H1 (cell line): ENCODE data around the gene SNX17. TPM values are rescaled to one million over a fixed set of nuclear protein-coding genes. Genes with fewer than 3 reads are reported as not detected.

Source experiments
- CTCF ChIA-PET: fragments of 300-600 bp; sonication (Branson Sonifier 250); formaldehyde crosslinking; loops from one replicate; lab custom pipeline; 2021; ENCODE audit not compliant: partially characterized antibody; lab: Charles Lee
- POLR2A ChIA-PET: fragments of 300-600 bp; sonication (Branson Sonifier 250); formaldehyde crosslinking; loops from one replicate; lab custom pipeline; 2021; ENCODE audit warnings: inconsistent platforms; ENCODE audit not compliant: partially characterized antibody; lab: Charles Lee
- DNase-seq, 2 experiments: peaks; one replicate each; pipeline versions ENCODE4 v3.0.0 to v3.0.0-alpha.2; 2010 to 2022; ENCODE audit warnings: low spot score in 2 of 2, low read depth in 1 of 2, mixed read lengths in 1 of 2
- FAIRE-seq: peaks from 2 replicates; lab custom pipeline; 2011; peaks lifted over from hg19 to GRCh38; lab: Jason Lieb, UNC
- H2AFZ ChIP-seq: 2 replicates; pipeline ENCODE4 v1.8.1; 2012; ENCODE audit warnings: low read length, inconsistent platforms
- H2AK5ac ChIP-seq: 2 replicates; pipeline ENCODE4 v1.6.1; 2013; ENCODE audit warnings: low read depth, low read length
- H2BK120ac ChIP-seq: replicated peaks from 2 replicates; pipeline ENCODE3; 2013; ENCODE audit warnings: low read depth, low read length, inconsistent platforms
- H2BK12ac ChIP-seq: 2 replicates; pipeline ENCODE4 v1.6.1; 2013; ENCODE audit warnings: low read depth, low read length
- H2BK15ac ChIP-seq: 2 replicates; pipeline ENCODE4 v1.6.1; 2013; ENCODE audit warnings: low read length
- H2BK20ac ChIP-seq: 2 replicates; pipeline ENCODE4 v1.6.1; 2013; ENCODE audit warnings: low read length
- H2BK5ac ChIP-seq: 2 replicates; pipeline ENCODE4 v1.6.1; 2013; ENCODE audit warnings: low read depth, low read length
- H3K14ac ChIP-seq: 2 replicates; pipeline ENCODE4 v1.6.1; 2013; ENCODE audit warnings: inconsistent platforms; ENCODE audit not compliant: insufficient read length
- H3K18ac ChIP-seq: 2 replicates; pipeline ENCODE4 v1.6.1; 2013; ENCODE audit warnings: low read length; ENCODE audit errors: extremely low read depth
- H3K23ac ChIP-seq: 2 replicates; pipeline ENCODE4 v1.6.1; 2013; ENCODE audit warnings: inconsistent platforms; ENCODE audit not compliant: insufficient read length
- H3K23me2 ChIP-seq: 2 replicates; pipeline ENCODE4 v1.6.1; 2013; ENCODE audit warnings: low read depth, low read length
- H3K27ac ChIP-seq: 2 replicates; pipeline ENCODE4 v1.6.1; 2011; ENCODE audit warnings: low read depth, low read length, inconsistent platforms
- H3K27me3 ChIP-seq, 4 experiments: replicated peaks in 1 of 4; 1 replicate in 1 of 4; 2 replicates in 3 of 4; pipeline versions ENCODE4 v1.6.1 to v1.8.1; 2011 to 2013; ENCODE audit warnings: low read length in 3 of 4, mild to moderate bottlenecking in 3 of 4, inconsistent platforms in 2 of 4, mixed read lengths in 2 of 4, moderate library complexity in 1 of 4; ENCODE audit not compliant: control insufficient read depth in 3 of 4, insufficient read depth in 3 of 4; ENCODE audit errors: extremely low read depth in 1 of 4
- H3K36me3 ChIP-seq, 4 experiments: 2 replicates each; pipeline versions ENCODE4 v1.6.1 to v1.8.1; 2011 to 2013; ENCODE audit warnings: mild to moderate bottlenecking in 4 of 4, low read length in 3 of 4, moderate library complexity in 2 of 4, control low read depth in 1 of 4, inconsistent platforms in 1 of 4; ENCODE audit not compliant: insufficient read depth in 4 of 4, control insufficient read depth in 2 of 4
- H3K4ac ChIP-seq: replicated peaks from 2 replicates; pipeline ENCODE3; 2013; ENCODE audit warnings: low read length, low read depth, mixed read lengths, inconsistent platforms; ENCODE audit not compliant: insufficient read length
- H3K4me1 ChIP-seq, 4 experiments: replicated peaks in 1 of 4; 1 replicate in 1 of 4; 2 replicates in 3 of 4; pipeline versions ENCODE4 v1.6.1 to v1.8.1; 2011 to 2013; ENCODE audit warnings: low read length in 3 of 4, inconsistent platforms in 2 of 4, mixed read lengths in 1 of 4; ENCODE audit not compliant: insufficient read depth in 4 of 4, control insufficient read depth in 3 of 4
- H3K4me2 ChIP-seq, 2 experiments: 2 replicates each; pipeline versions ENCODE4 v1.6.1 to v1.8.1; 2011 to 2013; ENCODE audit warnings: low read depth in 2 of 2, low read length in 2 of 2, control low read depth in 1 of 2, inconsistent platforms in 1 of 2, mild to moderate bottlenecking in 1 of 2; ENCODE audit not compliant: insufficient read depth in 1 of 2
- H3K4me3 ChIP-seq, 4 experiments: fragments of 200-600, 300-600 bp in 1 of 4; sonication (generic), shearing (Covaris generic), sonication (Bioruptor Twin) in 1 of 4; 2 replicates each; pipeline versions ENCODE4 v1.5.1 to v1.8.1; 2011 to 2016; ENCODE audit warnings: low read length in 4 of 4, low read depth in 3 of 4, control low read depth in 2 of 4, inconsistent platforms in 2 of 4, mild to moderate bottlenecking in 2 of 4, mixed read lengths in 1 of 4, moderate library complexity in 1 of 4; ENCODE audit not compliant: insufficient read depth in 2 of 4; ENCODE audit errors: extremely low read depth in 1 of 4
- H3K56ac ChIP-seq: replicated peaks from 2 replicates; pipeline ENCODE3; 2013; ENCODE audit warnings: low read depth, mild to moderate bottlenecking, mixed read lengths, low read length, inconsistent platforms; ENCODE audit not compliant: insufficient read length
- H3K79me1 ChIP-seq: 2 replicates; pipeline ENCODE4 v1.6.1; 2013; ENCODE audit warnings: low read depth, low read length, control low read depth
- H3K79me2 ChIP-seq, 2 experiments: 2 replicates each; pipeline versions ENCODE4 v1.6.1 to v1.8.1; 2012 to 2013; ENCODE audit warnings: low read length in 2 of 2, mild to moderate bottlenecking in 2 of 2, inconsistent platforms in 1 of 2; ENCODE audit not compliant: insufficient read depth in 2 of 2, control insufficient read depth in 1 of 2
- H3K9ac ChIP-seq, 4 experiments: replicated peaks in 1 of 4; 1 replicate in 1 of 4; 2 replicates in 3 of 4; pipeline versions ENCODE4 v1.6.1 to v1.8.1; 2011 to 2013; ENCODE audit warnings: low read depth in 3 of 4, low read length in 3 of 4, control low read depth in 2 of 4, mild to moderate bottlenecking in 2 of 4, moderate library complexity in 2 of 4, inconsistent platforms in 1 of 4; ENCODE audit errors: extremely low read depth in 1 of 4
- H3K9me3 ChIP-seq, 2 experiments: 2 replicates each; pipeline versions ENCODE4 v1.6.1 to v1.8.1; 2012 to 2013; ENCODE audit warnings: mild to moderate bottlenecking in 2 of 2, moderate library complexity in 2 of 2, control low read depth in 1 of 2, inconsistent platforms in 1 of 2, low read depth in 1 of 2, low read length in 1 of 2, mixed read lengths in 1 of 2; ENCODE audit not compliant: insufficient read depth in 2 of 2
- H4K20me1 ChIP-seq, 2 experiments: replicated peaks in 1 of 2; 2 replicates each; pipeline versions ENCODE3 to v1.8.1; 2011 to 2013; ENCODE audit warnings: inconsistent platforms in 2 of 2, low read length in 2 of 2, mild to moderate bottlenecking in 1 of 2; ENCODE audit not compliant: insufficient read depth in 2 of 2, control insufficient read depth in 1 of 2
- H4K5ac ChIP-seq: 2 replicates; pipeline ENCODE4 v1.6.1; 2013; ENCODE audit warnings: low read length, low read depth, mixed read lengths, inconsistent platforms; ENCODE audit not compliant: insufficient read length
- H4K8ac ChIP-seq: 2 replicates; pipeline ENCODE4 v1.8.0; 2013; ENCODE audit warnings: mild to moderate bottlenecking, moderate library complexity, low read length, inconsistent platforms; ENCODE audit not compliant: insufficient read depth; ENCODE audit errors: extremely low read depth
- H4K91ac ChIP-seq: replicated peaks from 2 replicates; pipeline ENCODE3; 2013; ENCODE audit warnings: low read length, mixed read lengths, inconsistent platforms; ENCODE audit not compliant: insufficient read length
- CBX5 ChIP-seq: fragments of 300-800, 300-1000 bp; sonication (generic); IDR thresholded peaks from 2 replicates; pipeline ENCODE4 v1.7.1; 2016; ENCODE audit warnings: antibody characterized with exemption, low read length, low read depth
- CHD2 ChIP-seq: IDR thresholded peaks from 2 replicates; pipeline ENCODE4 v1.6.1; 2012; ENCODE audit warnings: low read length, improper control_type of control experiment
- E2F6 ChIP-seq: IDR thresholded peaks from 2 replicates; pipeline ENCODE4 v1.6.1; 2012; ENCODE audit warnings: inconsistent platforms
- EGR1 ChIP-seq: IDR thresholded peaks from 2 replicates; pipeline ENCODE4 v1.6.1; 2011; ENCODE audit warnings: low read depth, low read length, borderline replicate concordance
- JUN ChIP-seq: IDR thresholded peaks from 2 replicates; pipeline ENCODE4 v1.6.1; 2011; ENCODE audit warnings: low read depth, mild to moderate bottlenecking, improper control_type of control experiment, low read length
- POU5F1 ChIP-seq: IDR thresholded peaks from 2 replicates; pipeline ENCODE4 v1.6.1; 2011; ENCODE audit warnings: low read depth, mild to moderate bottlenecking, low read length, moderate library complexity
- RXRA ChIP-seq: IDR thresholded peaks from 2 replicates; pipeline ENCODE4 v1.6.1; 2011; ENCODE audit warnings: low read depth, mild to moderate bottlenecking, low read length, moderate library complexity; ENCODE audit not compliant: insufficient read depth
- SIX5 ChIP-seq: IDR thresholded peaks from 2 replicates; pipeline ENCODE4 v1.6.1; 2011; ENCODE audit warnings: mild to moderate bottlenecking, low read depth, low read length
- SUZ12 ChIP-seq: fragments of 200-600 bp; sonication (generic); IDR thresholded peaks from 2 replicates; pipeline ENCODE4 v1.6.1; 2012; ENCODE audit warnings: mild to moderate bottlenecking, inconsistent platforms, low read length, moderate library complexity, mixed read lengths
- WGBS, 2 experiments: shearing (Covaris generic) in 1 of 2; methylation state at CpG; one replicate each; pipeline versions ENCODE4 v1.1.6 to v1.1.7; 2013 to 2015; ENCODE audit warnings: low lambda C conversion rate in 2 of 2, mixed read lengths in 2 of 2, inconsistent platforms in 1 of 2, low coverage in 1 of 2, missing lambda C conversion rate in 1 of 2; ENCODE audit not compliant: insufficient replicate concordance in 2 of 2, insufficient coverage in 1 of 2, insufficient read length in 1 of 2; ENCODE audit errors: extremely low coverage in 1 of 2, missing lambda C conversion rate in 1 of 2; 5-methylcytosine and 5-hydroxymethylcytosine counted together
- polyA plus RNA-seq, 7 experiments: library from polyadenylated mRNA; depleted of rRNA in 3 of 7; stranded (reverse) in 5 of 7; unstranded in 2 of 7; fragments of >200 nt in 5 of 7; fragments of 200-250 nt in 2 of 7; gene quantifications; 1 replicate in 5 of 7; 2 replicates in 1 of 7; 4 replicates in 1 of 7; pipeline versions ENCODE4 v1.2.1 to v1.2.3, GENCODE V29; 2011 to 2013; ENCODE audit warnings: missing spikeins in 2 of 7, mixed read lengths in 2 of 7
- total RNA-seq: library from RNA; stranded (reverse); fragmentation: NEBNext Ultra II Directional; extraction: Animal tissue kit (Norgen Biotek cat#: 25700); gene quantifications from 2 replicates; pipeline ENCODE4 v1.2.1, GENCODE V29; 2021

Gene SNX17
- total and polyA plus RNA-seq, 2 of the 8 experiments (the other 6 are each of a cell fraction or from before 2014, with no cell fraction given), result 54.9 to 66.2 TPM

DNA sequence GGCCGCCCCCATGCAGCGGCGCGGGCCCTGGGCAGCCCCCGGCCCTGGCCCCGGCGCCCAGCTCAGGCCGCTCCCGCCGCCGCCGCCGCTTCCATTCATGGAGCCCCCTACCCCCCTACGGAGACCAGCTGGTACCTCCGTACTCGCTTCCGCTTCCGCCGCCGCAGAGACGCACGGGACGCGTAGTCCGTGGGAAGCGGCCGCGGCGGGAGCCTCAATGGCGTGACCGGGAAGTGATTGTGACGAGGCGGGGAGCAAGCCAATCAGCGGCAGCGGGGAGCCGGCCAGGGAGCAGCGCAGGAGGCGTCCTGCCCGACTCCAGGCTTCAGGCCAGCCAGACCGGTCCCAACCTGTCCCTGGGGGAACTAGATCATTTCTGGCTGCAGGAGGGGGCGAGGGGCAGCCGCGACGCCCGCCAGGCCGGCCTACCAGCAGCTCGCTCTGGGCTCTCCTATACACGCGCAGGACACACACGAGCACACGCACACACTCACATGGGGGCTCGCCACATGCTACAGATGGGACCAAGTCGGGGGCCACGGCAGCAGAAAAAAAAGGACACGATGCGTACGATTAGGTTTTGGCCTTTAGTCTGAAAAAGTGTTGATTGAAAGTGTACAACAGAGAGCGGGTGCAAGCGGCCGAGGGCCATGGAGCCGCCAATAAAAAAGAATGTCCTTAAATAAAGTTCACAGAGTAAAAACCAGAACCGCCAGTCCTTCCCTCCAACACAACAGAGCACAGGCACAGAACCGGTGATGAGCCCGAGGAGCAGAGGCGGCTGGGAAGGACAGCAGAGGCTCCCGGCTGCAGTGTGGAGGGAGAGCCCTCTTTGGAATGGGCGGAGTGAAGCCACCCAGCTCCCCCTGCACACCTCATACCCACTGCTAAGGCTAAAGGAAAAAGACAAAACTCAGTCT, 10.5 kb downstream of the SNX17 start, which contains the start of gene ZNF513:
TSS of gene ZNF513 (minus strand) at position 109 of the 920 bp plus-strand sequence. CDS start 208 bp downstream, outside the sequence.
- POLR2A ChIA-PET, result interaction anchor here (0.9 to 9.5 kb wide), 23 partner anchors 9 to 283 kb away, joined by 3 to 114 read pairs (median 4); partner anchors contain the start of genes EIF2B4, GTF3C2, MPV17 and NRBP1
- Histone ChIP-seq H3K4me1 (peaks cover 0 to 8% (median 2%) of the 10 kb centered on the region in 4 experiments; a peak in 5 of 7 replicates), H3K36me3 (peaks cover 45 to 69% (median 60%) of the 10 kb centered on the region in 4 experiments), H4K20me1 (peaks cover 4 to 8% of the 10 kb centered on the region in 2 experiments), H2AFZ (no peak within 1 kb of the TSS), H2BK15ac (0 out of 2 replicates have a peak within 1 kb of the TSS, but pooled peaks have one; percentile 92), H3K4ac (peak within 1 kb of the TSS; percentile 61), H2BK20ac (no peak within 1 kb of the TSS), H2AK5ac (no peak within 1 kb of the TSS; the same call in 1 of the 2 replicates), H3K23ac (no peak within 1 kb of the TSS), H2BK12ac (peak within 1 kb of the TSS; percentile 77), H3K56ac (peak within 1 kb of the TSS; percentile 63), H4K8ac (peak within 1 kb of the TSS; percentile 98), H3K4me3 (peak within 1 kb of the TSS; percentile 65 to 96 (median 82)), H3K14ac (peak within 1 kb of the TSS; percentile 0), H3K18ac (peak within 1 kb of the TSS; percentile 93), H4K91ac (peak within 1 kb of the TSS; percentile 83), H2BK120ac (peak within 1 kb of the TSS; percentile 25), H4K5ac (peak within 1 kb of the TSS; percentile 84), H3K79me1 (peaks cover 9% of the 10 kb centered on the region; the same call in 1 of the 2 replicates), H3K79me2 (peaks cover 0 to 12% of the 10 kb centered on the region in 2 experiments; a peak in 2 of 4 replicates), H3K9ac (peak within 1 kb of the TSS; percentile 78 to 89 (median 84)), H3K23me2 (peaks cover 7% of the 10 kb centered on the region), H3K4me2 (peak within 1 kb of the TSS; percentile 88 to 96), H3K9me3 (no peaks in the 10 kb centered on the region), H3K27ac (peak within 1 kb of the TSS; percentile 93), H2BK5ac (peak within 1 kb of the TSS; percentile 99), H3K27me3 (no peaks in the 10 kb centered on the region)
- peak; percentile 91 to 94 for DNase-seq
- CTCF ChIA-PET, result interaction anchor here (0.9 to 1.3 kb wide), 2 partner anchors 9 to 68 kb away, joined by 3 read pairs; no protein-coding TSS in a partner anchor
- 36% methylated on average over 50 of the region's 67 CpGs; no CpG with 5 or more reads in 1 of the 2 experiments for WGBS, 2 experiments
- no peak for FAIRE-seq
- TF ChIP-seq JUN (0 out of 2 replicates have a peak, but pooled peaks have one; percentile 25), CHD2 (peak; percentile 70; the same call in 1 of the 2 replicates), POU5F1 (no peak), EGR1 (peak; percentile 6; the same call in 1 of the 2 replicates), E2F6 (peak; percentile 41; the same call in 1 of the 2 replicates), SUZ12 (no peak), RXRA (no peak), SIX5 (peak; percentile 61; the same call in 1 of the 2 replicates), CBX5 (no peak)
